Aorta (tissue), 5 donors: ENCODE data around the gene TRIM44. TPM values are rescaled to one million over a fixed set of nuclear protein-coding genes. Genes with fewer than 3 reads are reported as not detected.
"Not testable (repeated sequence)": the region's sequence is repeated elsewhere in the genome, so short reads cannot be mapped to it uniquely, and the experiment has no call there.

Experiments used
- ATAC-seq: fragments of 200-7000 bp; cut with Tn5 transposase; one replicate; pipeline ENCODE4 v1.9.1; 2022; ENCODE audit warnings: moderate library complexity; ENCODE audit not compliant: low FRiP score
- DNase-seq, 2 donors: peaks; one replicate each; pipeline ENCODE4 v3.0.0-alpha.2; 2020
- H3K27ac ChIP-seq, 2 donors: one replicate each; pipeline ENCODE4 v1.5.1; 2013; ENCODE audit warnings: low read length in 2 of 2, mild to moderate bottlenecking in 2 of 2, moderate library complexity in 2 of 2, control low read depth in 1 of 2, inconsistent platforms in 1 of 2, low read depth in 1 of 2
- H3K27me3 ChIP-seq, 2 donors: one replicate each; pipeline ENCODE4 v1.6.1; 2013; ENCODE audit warnings: control low read depth in 1 of 2, low read length in 1 of 2, mild to moderate bottlenecking in 1 of 2, moderate library complexity in 1 of 2; ENCODE audit not compliant: insufficient read depth in 2 of 2, control insufficient read depth in 1 of 2
- H3K36me3 ChIP-seq, 2 donors: one replicate each; pipeline ENCODE4 v1.6.1; 2013; ENCODE audit warnings: control low read depth in 1 of 2, low read length in 1 of 2, mild to moderate bottlenecking in 1 of 2; ENCODE audit not compliant: insufficient read depth in 2 of 2, control insufficient read depth in 1 of 2
- H3K4me1 ChIP-seq, 2 donors: one replicate each; pipeline ENCODE4 v1.6.1; 2013; ENCODE audit warnings: low read length in 2 of 2, control low read depth in 1 of 2, mild to moderate bottlenecking in 1 of 2, moderate library complexity in 1 of 2; ENCODE audit not compliant: insufficient read depth in 2 of 2, control insufficient read depth in 1 of 2
- H3K4me3 ChIP-seq, 2 donors: one replicate each; pipeline ENCODE4 v1.5.1; 2013; ENCODE audit warnings: low read length in 2 of 2, control low read depth in 1 of 2, mild to moderate bottlenecking in 1 of 2
- H3K9me3 ChIP-seq: one replicate; pipeline ENCODE4 v1.6.1; 2013; ENCODE audit warnings: mild to moderate bottlenecking, low read length; ENCODE audit not compliant: control insufficient read depth
- WGBS, 2 donors: extraction: QIAGEN DNeasy Blood & Tissue Kit; methylation state at CpG; one replicate each; pipeline ENCODE4 v1.1.7; 2013; 5-methylcytosine and 5-hydroxymethylcytosine counted together
- intact Hi-C, 2 donors: fragments of 100-400 bp; cut with DNase I; formaldehyde crosslinking; loops; one replicate each; pipeline versions ENCODE4 v1.14.2 to v1.15.0; 2022
- polyA plus RNA-seq, 2 donors: library from polyadenylated mRNA; stranded (reverse); fragments of 200-250 nt; gene quantifications; one replicate each; pipeline ENCODE4 v1.2.3, GENCODE V29; 2013
- total RNA-seq, 2 donors: library from RNA; stranded (reverse); fragmentation: NEBNext Ultra II Directional; extraction: Animal tissue kit (Norgen Biotek cat#: 25700); gene quantifications; one replicate each; pipeline ENCODE4 v1.2.1, GENCODE V29; 2021
- donor health status: healthy with polysubstance abuse.
- donor health status: Bipolar disorder and iron deficiency.
- donor health status: DM: no; HTN: no; CAD: no.
- donor health status: DM: no; HTN: no; CAD: no.
- donor health status: DM: yes; HTN: yes; CAD: no.

TRIM44 gene
- total and polyA plus RNA-seq, 4 donors = 10.3 to 63.3 (median 33.9) TPM

- ATAC-seq (no peak), DNase-seq (no peak)
- intact Hi-C loops = no loop called here
- no peaks in the 10 kb centered on the region for H3K36me3 ChIP-seq
- no peaks in the 10 kb centered on the region for H3K27me3 ChIP-seq
- no peaks in the 10 kb centered on the region for H3K4me1 ChIP-seq
- H3K9me3 ChIP-seq = no peaks in the 10 kb centered on the region
- H3K4me3 ChIP-seq = no peak overlapping the region
- WGBS, 2 donors = 63% methylated on average over 6 of the region's 6 CpGs
- no peak overlapping the region for H3K27ac ChIP-seq
Measured at GRCh38 chr11:35641171-35641897, 21.2 kb upstream of the TRIM44 start.

DNA sequence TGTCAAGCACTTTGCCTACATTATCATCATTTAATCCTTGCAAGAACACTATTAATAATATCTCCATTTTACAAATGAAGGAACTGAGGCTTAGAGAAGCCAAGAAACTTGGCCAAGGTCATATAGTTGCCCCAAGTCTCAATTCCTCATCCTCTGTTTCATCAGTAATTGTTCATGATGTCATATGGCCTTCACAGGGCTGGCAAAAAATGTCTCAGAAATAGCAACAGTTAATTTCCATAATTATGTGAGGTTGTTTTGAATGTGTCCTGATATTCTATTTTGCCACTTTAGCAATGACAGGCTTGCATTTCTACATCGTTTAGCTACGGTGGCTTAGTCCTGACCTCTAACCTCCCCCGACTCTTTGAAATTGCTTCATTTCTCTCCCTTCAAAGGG is 20.6 kb upstream of the TRIM44 start:
- H3K36me3 ChIP-seq = no peaks in the 10 kb centered on the region
- DNase-seq = no peak
- no peaks in the 10 kb centered on the region for H3K9me3 ChIP-seq
- WGBS, 2 donors = 96 to 97% methylated on average over 3 of the region's 3 CpGs
- H3K4me3 ChIP-seq = no peak overlapping the region
- intact Hi-C loops = no loop called here
- no peaks in the 10 kb centered on the region for H3K4me1 ChIP-seq
- ATAC-seq = no peak
- no peaks in the 10 kb centered on the region for H3K27me3 ChIP-seq
- H3K27ac ChIP-seq = no peak overlapping the region

GRCh38 chr11:35647421-35648093 is 15.0 kb upstream of the TRIM44 start:
- DNase-seq = no peak
- no peak overlapping the region for H3K4me3 ChIP-seq

GRCh38 chr11:35650006-35650405 is 12.6 kb upstream of the TRIM44 start:
- Histone ChIP-seq H3K4me3 (no peak overlapping the region), H3K27me3 (no peaks in the 10 kb centered on the region), H3K4me1 (peaks cover 0 to 1% of the 10 kb centered on the region in 2 donors), H3K27ac (no peak overlapping the region), H3K36me3 (no peaks in the 10 kb centered on the region), H3K9me3 (peaks cover 1% of the 10 kb centered on the region)
- ATAC-seq (no peak), DNase-seq (no peak)
- intact Hi-C loops = no loop called here
- WGBS, 2 donors = 26 to 38% methylated on average over 1 of the region's 1 CpG

More at GRCh38 chr11:35647421-35648093, 15.0 kb upstream of the TRIM44 start:
- ATAC-seq = no peak
- Histone ChIP-seq H3K36me3 (no peaks in the 10 kb centered on the region), H3K4me1 (peaks cover 0 to 1% of the 10 kb centered on the region in 2 donors), H3K9me3 (peaks cover 1% of the 10 kb centered on the region), H3K27ac (no peak overlapping the region), H3K27me3 (no peaks in the 10 kb centered on the region)
- WGBS, 2 donors = 66 to 72% methylated on average over 8 of the region's 8 CpGs
- intact Hi-C loops = no loop called here

GRCh38 chr11:35650467-35650866 is 12.1 kb upstream of the TRIM44 start:
- WGBS, 2 donors = 87 to 91% methylated on average over 4 of the region's 4 CpGs

GRCh38 chr11:35651263-35651662 is 11.3 kb upstream of the TRIM44 start:
- ATAC-seq = no peak
- H3K36me3 ChIP-seq = no peaks in the 10 kb centered on the region
- intact Hi-C loops = no loop called here
- WGBS, 2 donors = 59 to 67% methylated on average over 3 of the region's 3 CpGs
- H3K4me1 ChIP-seq = peaks cover 0 to 1% of the 10 kb centered on the region in 2 donors
- no peak overlapping the region for H3K27ac ChIP-seq
- H3K4me3 ChIP-seq = no peak overlapping the region
- DNase-seq = no peak
- no peaks in the 10 kb centered on the region for H3K27me3 ChIP-seq
- H3K9me3 ChIP-seq = peaks cover 1% of the 10 kb centered on the region

More at GRCh38 chr11:35650467-35650866, 12.1 kb upstream of the TRIM44 start:
- no peak overlapping the region for H3K4me3 ChIP-seq
- intact Hi-C loops = no loop called here
- ATAC-seq = no peak
- no peak for DNase-seq
- H3K27me3 ChIP-seq = no peaks in the 10 kb centered on the region
- H3K9me3 ChIP-seq = peaks cover 1% of the 10 kb centered on the region
- H3K4me1 ChIP-seq = peaks cover 0 to 1% of the 10 kb centered on the region in 2 donors
- no peak overlapping the region for H3K27ac ChIP-seq
- H3K36me3 ChIP-seq = no peaks in the 10 kb centered on the region

- intact Hi-C loops, H3K27ac ChIP-seq, ATAC-seq, H3K27me3 ChIP-seq, DNase-seq, H3K36me3 ChIP-seq, H3K4me3 ChIP-seq, H3K9me3 ChIP-seq, H3K4me1 ChIP-seq: not testable (repeated sequence)
- WGBS, 2 donors = 94 to 98% methylated on average over 5 of the region's 5 CpGs
Measured at GRCh38 chr11:35652786-35653185, 9.8 kb upstream of the TRIM44 start.

DNA sequence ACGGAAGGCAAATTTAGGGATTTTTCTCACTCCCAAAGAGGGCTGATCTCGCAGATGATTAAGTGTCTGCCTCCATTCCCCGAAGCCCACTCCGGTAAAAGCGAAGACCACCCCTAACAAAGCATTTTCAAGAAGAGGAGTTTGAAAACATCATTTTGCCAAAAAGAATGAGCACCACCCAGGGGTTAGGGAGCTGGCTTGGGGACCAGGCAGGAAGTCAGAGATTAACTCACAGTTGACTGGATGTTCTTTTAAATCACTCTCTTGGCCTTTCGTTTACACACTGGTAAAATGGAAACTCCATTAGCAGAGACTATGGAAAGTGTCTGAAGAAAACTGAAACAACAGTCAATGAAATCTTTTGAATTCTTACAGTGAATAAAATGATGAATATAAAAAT is 7.9 kb upstream of the TRIM44 start:
- Histone ChIP-seq H3K27ac (no peak overlapping the region), H3K4me3 (no peak overlapping the region), H3K4me1 (peaks cover 0 to 1% of the 10 kb centered on the region in 2 donors), H3K36me3 (no peaks in the 10 kb centered on the region), H3K27me3 (no peaks in the 10 kb centered on the region), H3K9me3 (peaks cover 1% of the 10 kb centered on the region)
- whole genome bisulfite sequencing, 2 donors = 42 to 48% methylated on average over 6 of the region's 6 CpGs
- intact Hi-C loops = no loop called here
- DNase-seq (no peak), ATAC-seq (no peak)

DNA sequence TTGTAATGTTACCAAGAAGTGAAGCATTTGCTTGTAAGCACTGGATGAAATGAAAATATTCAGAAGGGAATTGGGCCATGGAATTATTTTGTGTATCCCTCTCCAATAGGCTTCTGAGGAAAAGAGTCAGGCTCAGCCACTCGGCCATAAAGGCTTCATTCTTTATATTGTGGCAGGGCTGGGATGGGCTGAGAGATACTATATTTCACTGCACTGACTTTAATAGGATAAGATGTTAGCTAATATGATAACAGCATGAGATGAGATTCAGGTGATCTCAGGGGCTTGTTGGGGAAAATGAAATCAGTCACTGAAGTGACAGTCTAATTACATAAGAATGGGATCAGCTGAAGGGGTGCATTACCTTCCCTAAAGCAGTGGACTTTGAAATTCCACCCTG is 7.3 kb upstream of the TRIM44 start:
- Histone ChIP-seq H3K27me3 (no peaks in the 10 kb centered on the region), H3K27ac (no peak overlapping the region), H3K4me3 (no peak overlapping the region), H3K4me1 (peaks cover 0 to 1% of the 10 kb centered on the region in 2 donors), H3K36me3 (no peaks in the 10 kb centered on the region), H3K9me3 (peaks cover 1% of the 10 kb centered on the region)
- ATAC-seq (no peak), DNase-seq (no peak)
- intact Hi-C loops = no loop called here
- 72 to 73% methylated on average over 1 of the region's 1 CpG for WGBS, 2 donors
